NCI-H146 treated with DMSO at 0.1 percent for 48 hours (cell line): ENCODE results near the gene BIRC6.
A peak's percentile ranks its signal among the peaks of the same experiment; 100 is the strongest.
"Not testable (repeated sequence)": the region's sequence is repeated elsewhere in the genome, so short reads cannot be mapped to it uniquely, and the experiment has no call there.

Source experiments
- DNase-seq: peaks from one replicate; lab custom pipeline; 2025; ENCODE audit not compliant: unreplicated experiment; lab: John Stamatoyannopoulos, UW

BIRC6 gene

GRCh38 chr2:32594573-32594972 is 237.8 kb downstream of the BIRC6 start:
- no peak for DNase-seq

GRCh38 chr2:32611366-32611765 is 254.5 kb downstream of the BIRC6 start:
- no peak for DNase-seq

- no peak for DNase-seq
Observed at GRCh38 chr2:32611771-32612170, 254.9 kb downstream of the BIRC6 start.

DNA sequence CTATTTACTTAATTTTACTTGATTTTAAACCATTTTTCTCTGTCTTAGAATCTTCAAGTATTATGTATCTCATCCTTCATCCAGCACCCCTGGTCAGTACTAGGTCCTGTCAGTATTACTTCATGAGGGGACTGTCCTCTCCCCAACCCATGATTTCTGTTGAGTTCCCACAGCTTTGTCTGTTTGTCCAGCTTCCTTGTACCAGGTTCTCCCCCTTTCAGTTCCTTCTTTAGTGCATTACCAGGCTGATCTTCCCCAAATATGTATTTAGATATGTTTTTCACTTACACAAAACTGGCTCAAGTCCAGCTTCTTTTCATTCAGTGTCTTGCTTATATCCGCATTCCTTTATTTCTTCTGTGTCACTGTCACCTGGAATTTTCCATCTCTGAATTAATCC is 257.3 kb downstream of the BIRC6 start:
- DNase-seq, result no peak

- DNase-seq, result no peak
Observed at GRCh38 chr2:32617599-32618189, 260.9 kb downstream of the BIRC6 start.

- no peak for DNase-seq
Observed at GRCh38 chr2:32622570-32623310, 265.9 kb downstream of the BIRC6 start.

GRCh38 chr2:32623311-32623706 is 266.5 kb downstream of the BIRC6 start:
- DNase-seq, result no peak

GRCh38 chr2:32624812-32625211 is 268.0 kb downstream of the BIRC6 start:
- DNase-seq, result no peak

DNA sequence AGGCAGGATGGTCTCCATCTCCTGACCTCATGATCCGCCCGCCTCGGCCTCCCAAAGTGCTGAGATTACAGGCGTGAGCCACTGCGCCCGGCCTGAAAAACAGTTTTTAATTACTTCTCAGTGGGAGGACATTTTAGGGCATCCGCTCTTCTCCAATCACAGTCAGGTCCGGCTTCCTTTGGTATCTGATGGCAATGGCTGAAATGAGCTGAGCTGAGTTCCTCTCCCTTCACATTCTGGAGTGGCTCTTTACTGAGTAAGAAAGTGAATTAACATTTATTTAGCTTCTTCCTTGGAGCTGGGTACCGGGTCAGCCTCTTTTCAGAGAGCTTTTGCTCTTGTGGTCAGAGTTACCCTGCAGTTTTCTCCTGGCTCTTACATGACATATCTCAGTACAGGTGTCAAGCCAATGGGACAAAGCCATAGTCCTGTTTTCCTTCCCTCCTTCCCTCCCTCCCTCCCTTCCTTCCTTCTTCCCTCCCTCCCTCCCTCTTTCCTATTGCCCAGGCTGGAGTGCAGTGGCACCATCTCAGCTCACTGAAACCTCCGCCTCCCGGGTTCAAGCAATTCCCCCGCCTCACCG is 269.9 kb downstream of the BIRC6 start:
- DNase-seq, result no peak

DNA sequence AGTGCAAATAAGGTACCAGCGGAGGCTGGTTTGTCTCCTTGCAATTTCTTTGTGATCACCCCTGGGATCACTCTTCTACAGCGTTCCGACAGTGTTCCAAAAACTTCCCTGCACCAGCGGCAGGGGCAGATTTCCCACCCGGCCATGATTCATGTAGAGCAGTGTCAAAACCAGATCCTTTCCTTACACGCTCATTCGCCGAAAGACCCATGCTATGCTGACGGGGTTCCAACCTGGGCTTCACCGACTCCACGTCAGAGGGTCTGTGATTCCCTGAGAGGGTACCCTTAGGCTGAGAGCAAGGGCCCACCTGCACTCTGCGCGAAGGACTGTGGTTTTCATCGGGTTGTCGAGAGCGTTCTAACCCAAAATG is 270.6 kb downstream of the BIRC6 start:
- no peak for DNase-seq

- peak; percentile 87 for DNase-seq
Observed at GRCh38 chr2:32627814-32628579, 271.2 kb downstream of the BIRC6 start, which contains the start of gene TTC27. TSS of gene TTC27 (plus strand) at chr2:32628050. CDS start at chr2:32628293, 243 bp downstream.

- no peak for DNase-seq
Observed at GRCh38 chr2:32632089-32632488, 275.3 kb downstream of the BIRC6 start.

DNA sequence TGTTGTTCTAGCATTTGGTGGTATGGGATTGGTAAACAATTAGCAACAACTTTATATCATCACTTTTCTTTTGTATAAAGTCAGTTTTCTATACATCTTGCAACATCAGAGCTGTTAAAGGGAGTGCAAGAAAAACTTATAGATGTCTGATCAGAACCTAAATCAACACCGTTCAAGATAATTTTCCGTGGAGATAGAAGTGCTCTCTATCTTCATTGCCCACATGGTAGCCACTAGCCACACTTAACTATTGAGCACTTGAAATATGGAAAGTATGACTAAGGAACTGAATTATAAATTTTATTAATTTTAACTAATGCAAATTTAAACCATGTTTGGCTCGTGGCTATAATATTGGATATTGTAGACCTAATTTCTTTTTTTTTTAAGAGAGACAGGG is 276.2 kb downstream of the BIRC6 start:
- no peak for DNase-seq

DNA sequence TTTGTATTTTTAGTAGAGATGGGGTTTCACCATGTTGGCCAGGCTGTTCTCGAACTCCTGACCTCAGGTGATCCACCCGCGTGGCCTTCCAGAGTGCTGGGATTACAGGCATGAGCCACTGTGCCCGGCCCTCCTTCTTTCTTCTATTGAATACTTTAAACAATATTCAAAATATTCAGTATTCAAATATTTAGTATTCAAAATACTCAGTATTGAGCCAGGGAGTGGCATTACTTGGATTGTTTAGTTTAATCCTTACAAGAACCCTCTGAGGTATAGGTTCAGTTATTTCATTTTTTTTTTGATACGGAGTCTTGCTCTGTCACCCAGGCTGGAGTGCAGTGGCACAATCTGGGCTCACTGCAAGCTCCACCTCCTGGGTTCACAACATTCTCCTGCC is 281.7 kb downstream of the BIRC6 start:
- DNase-seq, result not testable (repeated sequence)

DNA sequence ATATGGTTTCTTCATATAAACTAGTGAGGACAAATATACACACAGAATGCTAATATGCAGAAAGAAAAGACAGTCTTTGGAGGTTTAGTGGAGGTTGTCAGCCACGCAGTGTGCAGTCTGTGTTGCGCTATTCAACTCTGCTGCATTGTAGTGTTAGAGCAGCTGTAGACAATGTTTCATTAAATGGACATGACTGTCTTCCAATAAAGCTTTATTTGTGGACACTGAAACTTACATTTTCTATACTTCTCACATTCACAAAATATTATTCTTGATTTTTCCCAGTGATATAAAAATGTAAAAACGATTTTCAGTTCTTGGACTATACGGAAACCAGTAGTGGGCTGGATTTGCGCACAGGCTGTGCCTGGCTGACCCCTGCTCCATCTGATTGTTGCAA is 284.4 kb downstream of the BIRC6 start:
- no peak for DNase-seq

- DNase-seq, result no peak
Observed at GRCh38 chr2:32647180-32647651, 290.4 kb downstream of the BIRC6 start.

- no peak for DNase-seq
Observed at GRCh38 chr2:32652555-32653209, 295.9 kb downstream of the BIRC6 start.

GRCh38 chr2:32656069-32656468 is 299.2 kb downstream of the BIRC6 start:
- no peak for DNase-seq

GRCh38 chr2:32663864-32664263 is 307.0 kb downstream of the BIRC6 start:
- no peak for DNase-seq

- DNase-seq, result no peak
Observed at GRCh38 chr2:32666704-32667103, 309.9 kb downstream of the BIRC6 start.

- DNase-seq, result no peak
Observed at GRCh38 chr2:32668254-32668653, 311.4 kb downstream of the BIRC6 start.
